AG10803 (cell line): ENCODE data around the gene PIGP.
A peak's percentile ranks its signal among the peaks of the same experiment; 100 is the strongest.

Experiments used
- DNase-seq: peaks from one replicate; pipeline ENCODE4 v3.0.0; 2010; ENCODE audit warnings: low read depth
- H3K4me3 ChIP-seq: 2 replicates; pipeline ENCODE4 v1.5.1; 2011; ENCODE audit warnings: mild to moderate bottlenecking, low read length, control low read depth
- TF ChIP-seq, protein P1 (sequence below): conservative IDR thresholded peaks from 2 replicates; pipeline ENCODE4 v1.5.1; 2011; ENCODE audit warnings: mild to moderate bottlenecking, low read length, control low read depth, inconsistent platforms

Gene PIGP

DNA sequence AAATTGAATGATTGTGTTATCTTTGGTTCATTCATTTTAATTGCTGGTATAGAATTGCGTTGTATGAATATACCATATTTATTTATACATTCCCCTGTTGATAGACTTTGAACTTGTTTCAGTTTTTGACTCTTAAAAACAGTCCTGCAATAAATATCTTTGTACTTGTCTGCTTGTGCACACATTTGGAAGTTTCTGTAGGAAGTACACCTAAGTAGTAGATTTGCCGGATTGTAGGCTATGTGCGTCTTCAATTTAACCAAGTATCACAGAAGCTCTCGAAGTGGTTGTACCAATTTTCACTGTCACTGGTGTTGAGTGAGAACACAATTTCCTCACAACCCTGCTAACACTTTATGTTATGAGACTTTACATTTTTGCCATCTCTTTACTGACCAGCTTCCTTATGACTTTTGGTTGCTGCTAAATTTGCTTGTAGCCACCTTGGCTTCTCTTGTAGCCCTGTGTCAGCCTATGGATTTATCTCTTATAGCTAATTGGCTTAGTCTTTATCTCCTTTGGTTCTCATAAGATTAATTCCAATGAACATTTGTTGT lies 2.4 kb upstream of the PIGP start:
- TF ChIP-seq, protein P1, sequence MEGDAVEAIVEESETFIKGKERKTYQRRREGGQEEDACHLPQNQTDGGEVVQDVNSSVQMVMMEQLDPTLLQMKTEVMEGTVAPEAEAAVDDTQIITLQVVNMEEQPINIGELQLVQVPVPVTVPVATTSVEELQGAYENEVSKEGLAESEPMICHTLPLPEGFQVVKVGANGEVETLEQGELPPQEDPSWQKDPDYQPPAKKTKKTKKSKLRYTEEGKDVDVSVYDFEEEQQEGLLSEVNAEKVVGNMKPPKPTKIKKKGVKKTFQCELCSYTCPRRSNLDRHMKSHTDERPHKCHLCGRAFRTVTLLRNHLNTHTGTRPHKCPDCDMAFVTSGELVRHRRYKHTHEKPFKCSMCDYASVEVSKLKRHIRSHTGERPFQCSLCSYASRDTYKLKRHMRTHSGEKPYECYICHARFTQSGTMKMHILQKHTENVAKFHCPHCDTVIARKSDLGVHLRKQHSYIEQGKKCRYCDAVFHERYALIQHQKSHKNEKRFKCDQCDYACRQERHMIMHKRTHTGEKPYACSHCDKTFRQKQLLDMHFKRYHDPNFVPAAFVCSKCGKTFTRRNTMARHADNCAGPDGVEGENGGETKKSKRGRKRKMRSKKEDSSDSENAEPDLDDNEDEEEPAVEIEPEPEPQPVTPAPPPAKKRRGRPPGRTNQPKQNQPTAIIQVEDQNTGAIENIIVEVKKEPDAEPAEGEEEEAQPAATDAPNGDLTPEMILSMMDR: no peak
- peak overlapping the region; percentile 17 for H3K4me3 ChIP-seq
- DNase-seq: no peak

DNA sequence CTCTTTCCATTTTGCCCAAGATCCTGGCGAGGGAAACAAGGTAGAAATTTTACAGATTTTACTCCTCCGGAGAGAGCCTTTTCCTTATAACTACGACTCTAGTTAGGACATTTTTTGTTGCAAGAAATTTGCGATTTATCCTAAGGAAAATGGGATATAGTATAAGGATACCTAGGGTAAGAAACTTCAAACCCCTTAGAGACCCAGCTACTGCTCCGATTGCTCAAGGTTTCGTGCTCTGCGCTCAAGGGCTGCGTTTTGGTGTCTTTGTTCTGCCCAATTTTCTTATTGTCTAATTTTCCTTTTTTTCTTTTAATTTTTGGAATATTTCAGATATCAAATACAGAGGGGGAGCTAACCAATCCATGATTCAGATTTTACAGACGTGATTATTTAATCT lies 1.7 kb upstream of the PIGP start:
- H3K4me3 ChIP-seq: peak overlapping the region; percentile 89
- DNase-seq: no peak
- TF ChIP-seq, protein P1: no peak

DNA sequence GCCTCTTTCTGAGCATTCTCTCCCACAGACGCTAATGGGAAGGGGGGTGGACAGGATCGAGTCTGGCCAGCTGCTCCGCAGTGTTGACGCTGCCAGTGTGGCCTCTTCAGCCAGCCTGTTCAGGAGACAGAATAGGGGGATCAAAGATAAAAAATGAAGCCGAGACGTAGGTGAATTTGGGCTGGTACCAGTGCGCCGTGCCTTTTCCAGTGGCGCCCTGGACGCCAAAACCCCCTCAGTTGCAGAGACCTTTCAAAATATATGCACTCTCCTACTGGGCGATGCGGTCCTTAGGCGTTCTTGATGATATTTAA lies 1.3 kb upstream of the PIGP start:
- TF ChIP-seq, protein P1: no peak
- H3K4me3 ChIP-seq: peak overlapping the region; percentile 89
- no peak for DNase-seq

DNA sequence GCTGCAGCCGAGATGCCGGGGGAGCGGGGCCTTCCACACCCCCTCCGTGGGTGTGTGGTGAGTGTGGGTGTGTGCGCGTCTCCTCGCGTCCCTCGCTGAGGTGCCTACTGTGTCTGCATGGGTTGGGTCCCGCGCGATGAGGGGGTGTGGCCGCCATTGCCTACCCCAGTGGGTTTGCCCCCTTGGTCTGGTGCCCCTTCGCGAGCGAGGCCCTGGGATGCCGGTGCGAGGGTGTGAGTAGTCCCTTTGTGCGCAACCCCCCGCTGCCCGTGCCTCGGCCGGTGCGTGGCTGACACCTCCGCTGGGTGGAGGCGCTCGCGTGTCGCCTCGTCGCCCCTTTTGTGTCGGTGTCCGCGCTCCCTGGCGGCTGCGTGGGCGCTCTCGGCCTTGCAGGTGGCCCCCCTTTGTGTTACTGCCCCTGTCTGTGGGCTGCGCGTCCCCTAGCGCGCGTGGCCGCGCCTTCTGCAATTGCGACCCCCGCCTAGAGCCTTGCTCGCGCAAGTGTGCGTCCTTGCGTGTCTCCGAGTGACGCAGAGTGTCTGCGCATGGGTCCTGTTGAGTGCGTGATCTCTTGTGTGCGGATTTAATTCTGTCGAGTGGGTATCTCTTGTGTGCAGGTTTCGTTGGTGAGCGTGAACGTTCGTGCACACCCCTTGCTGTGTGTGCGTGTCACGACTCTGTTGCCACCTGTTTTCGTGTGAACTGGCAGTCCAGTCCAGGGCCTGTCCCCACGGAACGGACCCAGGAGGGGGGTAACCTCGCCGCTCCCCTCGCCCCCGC lies 736 bp upstream of the PIGP start:
- TF ChIP-seq, protein P1: no peak; the same call in 1 of the 2 replicates
- peak; percentile 45 for DNase-seq
- peak overlapping the region; percentile 89 for H3K4me3 ChIP-seq

DNA sequence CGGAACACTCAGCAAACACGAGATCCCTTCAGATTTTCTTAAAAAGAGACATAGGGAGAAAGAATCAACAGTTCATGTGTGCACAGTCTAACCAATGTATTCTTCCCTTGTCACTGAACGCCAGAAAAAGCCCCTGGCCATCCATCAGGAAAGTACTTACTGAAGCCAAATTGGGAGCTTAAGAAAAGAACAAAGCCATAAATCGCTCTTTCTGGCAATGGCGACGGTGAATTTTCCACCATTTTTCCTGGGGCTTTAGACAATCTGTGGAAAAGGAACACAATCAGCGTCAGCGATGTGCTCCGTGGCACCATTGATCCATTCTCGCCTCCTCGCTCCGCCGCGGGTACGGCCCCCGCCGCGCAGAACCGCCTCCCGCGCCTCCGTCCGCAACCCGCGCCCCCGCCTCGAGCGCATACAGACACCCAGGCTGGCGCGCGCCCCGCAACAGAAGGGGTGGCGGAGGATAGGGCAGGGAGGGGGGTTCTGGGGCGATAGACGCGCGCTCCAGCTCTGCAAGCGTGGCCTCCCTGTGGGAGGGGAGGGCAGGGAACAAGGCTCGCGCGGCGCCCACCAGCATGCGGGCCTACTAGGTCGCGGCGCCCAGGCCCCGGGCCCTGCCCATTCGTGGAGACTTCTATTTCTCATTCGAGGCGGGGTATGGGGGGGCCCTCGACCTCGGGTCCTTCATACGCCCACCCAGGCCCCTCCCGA lies 440 bp downstream of the PIGP start:
- TF ChIP-seq, protein P1: no peak
- peak; percentile 85 for DNase-seq
- peak overlapping the region; percentile 75 for H3K4me3 ChIP-seq

DNA sequence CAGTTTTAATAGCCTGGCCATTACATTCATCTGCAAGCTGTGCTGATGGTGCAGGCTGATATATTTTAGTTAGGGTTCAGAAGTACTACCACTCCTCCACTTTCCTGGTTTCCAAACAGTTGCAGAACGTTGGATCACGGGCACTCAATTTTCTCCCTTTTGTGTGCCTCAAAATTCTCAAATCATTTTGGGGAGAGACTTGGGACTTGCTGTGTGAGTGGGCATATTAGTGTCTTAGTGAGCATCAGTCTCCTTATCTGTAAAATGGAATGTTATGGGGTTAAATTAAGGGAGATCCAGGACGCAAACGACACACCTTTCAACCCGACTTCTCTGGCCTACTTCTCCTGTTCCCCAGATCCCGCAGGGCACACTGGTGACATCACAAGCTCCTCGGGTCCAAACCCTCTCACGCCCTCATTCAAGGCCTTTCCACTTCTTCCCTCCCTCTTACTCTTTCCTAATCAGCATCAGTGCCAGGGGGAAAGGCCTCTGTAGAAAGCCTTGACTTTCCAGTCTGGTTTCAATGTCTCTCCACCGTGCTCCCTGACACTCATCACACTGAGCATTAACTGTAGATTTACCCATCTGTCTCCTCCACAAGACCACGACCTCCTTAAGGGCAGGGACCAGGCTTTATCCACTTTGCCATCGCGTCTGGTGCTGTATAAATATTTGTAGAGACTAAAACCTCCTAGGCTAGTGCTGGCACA lies 1.2 kb downstream of the PIGP start:
- TF ChIP-seq, protein P1: no peak
- H3K4me3 ChIP-seq: peak overlapping the region; percentile 75
- peak; percentile 87 for DNase-seq
